Stimulated activated memory B cell treated with anti-CD40 and anti-IgM and Interleukin-4, amounts not matched to agents 10 μg/mL and 1 μg/mL and 100 μg/mL, for 72 hours (primary cell): ENCODE measurements around the gene FAM163A.
"Not testable (repeated sequence)": the region's sequence is repeated elsewhere in the genome, so short reads cannot be mapped to it uniquely, and the experiment has no call there.

Source experiments
- ATAC-seq: fragments of 150-1000 bp; cut with Tn5 transposase; 2 replicates; pipeline ENCODE4 v1.10.0; 2021
- H3K27ac Mint-ChIP-seq: one replicate; pipeline ENCODE4 v1.8.0; 2022; ENCODE audit warnings: mild to moderate bottlenecking, mixed read lengths
- H3K27me3 Mint-ChIP-seq: one replicate; pipeline ENCODE4 v1.8.0; 2022; ENCODE audit warnings: mixed read lengths
- H3K36me3 Mint-ChIP-seq: one replicate; pipeline ENCODE4 v1.8.0; 2022; ENCODE audit warnings: mixed read lengths
- H3K4me1 Mint-ChIP-seq: one replicate; pipeline ENCODE4 v1.8.0; 2022; ENCODE audit warnings: mixed read lengths
- H3K4me3 Mint-ChIP-seq: one replicate; pipeline ENCODE4 v1.8.0; 2022; ENCODE audit warnings: mild to moderate bottlenecking, moderate library complexity, mixed read lengths
- H3K9me3 Mint-ChIP-seq: one replicate; pipeline ENCODE4 v1.8.0; 2022; ENCODE audit warnings: mixed read lengths

FAM163A gene

GRCh38 chr1:179826626-179827280, 83.7 kb downstream of the FAM163A start:
- no peak for ATAC-seq
- Mint-ChIP-seq H3K4me3 (no peak overlapping the region), H3K27ac (no peak overlapping the region), H3K36me3 (no peaks in the 10 kb centered on the region), H3K4me1 (peaks cover 11% of the 10 kb centered on the region), H3K27me3 (peaks cover 48% of the 10 kb centered on the region), H3K9me3 (no peaks in the 10 kb centered on the region)

GRCh38 chr1:179828554-179829110, 85.5 kb downstream of the FAM163A start:
- H3K27ac Mint-ChIP-seq, result no peak overlapping the region
- no peaks in the 10 kb centered on the region for H3K9me3 Mint-ChIP-seq
- H3K27me3 Mint-ChIP-seq, result peaks cover 47% of the 10 kb centered on the region
- no peak overlapping the region for H3K4me3 Mint-ChIP-seq
- peaks cover 13% of the 10 kb centered on the region for H3K4me1 Mint-ChIP-seq
- no peak for ATAC-seq
- no peaks in the 10 kb centered on the region for H3K36me3 Mint-ChIP-seq

- H3K4me3 Mint-ChIP-seq, result no peak overlapping the region
- ATAC-seq, result no peak
- peaks cover 23% of the 10 kb centered on the region for H3K27me3 Mint-ChIP-seq
- peaks cover 13% of the 10 kb centered on the region for H3K4me1 Mint-ChIP-seq
- no peaks in the 10 kb centered on the region for H3K9me3 Mint-ChIP-seq
- no peak overlapping the region for H3K27ac Mint-ChIP-seq
- H3K36me3 Mint-ChIP-seq, result peaks cover 7% of the 10 kb centered on the region
These were observed 88.1 kb downstream of the FAM163A start for GRCh38 chr1:179831225-179831624.

- peaks cover 13% of the 10 kb centered on the region for H3K4me1 Mint-ChIP-seq
- ATAC-seq, result no peak
- no peak overlapping the region for H3K4me3 Mint-ChIP-seq
- H3K36me3 Mint-ChIP-seq, result peaks cover 8% of the 10 kb centered on the region
- H3K27ac Mint-ChIP-seq, result no peak overlapping the region
- H3K9me3 Mint-ChIP-seq, result no peaks in the 10 kb centered on the region
- peaks cover 14% of the 10 kb centered on the region for H3K27me3 Mint-ChIP-seq
These were observed 89.0 kb downstream of the FAM163A start for GRCh38 chr1:179831852-179832699.

GRCh38 chr1:179836686-179837445, 93.8 kb downstream of the FAM163A start:
- H3K27ac Mint-ChIP-seq, ATAC-seq, H3K27me3 Mint-ChIP-seq, H3K9me3 Mint-ChIP-seq, H3K4me3 Mint-ChIP-seq, H3K4me1 Mint-ChIP-seq: not testable (repeated sequence)
- peaks cover 22% of the 10 kb centered on the region for H3K36me3 Mint-ChIP-seq

- ATAC-seq, result no peak
- Mint-ChIP-seq H3K27me3 (no peaks in the 10 kb centered on the region), H3K27ac (no peak overlapping the region), H3K4me1 (no peaks in the 10 kb centered on the region), H3K4me3 (no peak overlapping the region), H3K36me3 (peaks cover 32% of the 10 kb centered on the region), H3K9me3 (no peaks in the 10 kb centered on the region)
These were observed 97.0 kb downstream of the FAM163A start for GRCh38 chr1:179840107-179840506.

GRCh38 chr1:179848233-179848632, 105.1 kb downstream of the FAM163A start:
- Mint-ChIP-seq H3K36me3 (peaks cover 54% of the 10 kb centered on the region), H3K9me3 (no peaks in the 10 kb centered on the region), H3K4me1 (no peaks in the 10 kb centered on the region), H3K4me3 (no peak overlapping the region), H3K27ac (no peak overlapping the region), H3K27me3 (no peaks in the 10 kb centered on the region)
- ATAC-seq, result no peak

GRCh38 chr1:179853102-179853501, 110.0 kb downstream of the FAM163A start:
- no peaks in the 10 kb centered on the region for H3K27me3 Mint-ChIP-seq
- ATAC-seq, result no peak

GRCh38 chr1:179855831-179856230, 112.7 kb downstream of the FAM163A start:
- not testable (repeated sequence) for H3K4me3 Mint-ChIP-seq, ATAC-seq, H3K27ac Mint-ChIP-seq, H3K9me3 Mint-ChIP-seq, H3K4me1 Mint-ChIP-seq, H3K27me3 Mint-ChIP-seq
- H3K36me3 Mint-ChIP-seq, result peaks cover 50% of the 10 kb centered on the region

More at GRCh38 chr1:179853102-179853501, 110.0 kb downstream of the FAM163A start:
- Mint-ChIP-seq H3K36me3 (peaks cover 59% of the 10 kb centered on the region), H3K9me3 (no peaks in the 10 kb centered on the region), H3K4me3 (no peak overlapping the region), H3K4me1 (no peaks in the 10 kb centered on the region), H3K27ac (no peak overlapping the region)

- peaks cover 48% of the 10 kb centered on the region for H3K36me3 Mint-ChIP-seq
- no peaks in the 10 kb centered on the region for H3K9me3 Mint-ChIP-seq
- no peak for ATAC-seq
- no peaks in the 10 kb centered on the region for H3K27me3 Mint-ChIP-seq
- H3K27ac Mint-ChIP-seq, result no peak overlapping the region
- no peak overlapping the region for H3K4me3 Mint-ChIP-seq
- H3K4me1 Mint-ChIP-seq, result no peaks in the 10 kb centered on the region
These were observed 113.2 kb downstream of the FAM163A start for GRCh38 chr1:179856296-179856695.

- no peak for ATAC-seq
- no peaks in the 10 kb centered on the region for H3K9me3 Mint-ChIP-seq
- no peaks in the 10 kb centered on the region for H3K4me1 Mint-ChIP-seq
- H3K36me3 Mint-ChIP-seq, result peaks cover 45% of the 10 kb centered on the region
- H3K27ac Mint-ChIP-seq, result no peak overlapping the region
- no peaks in the 10 kb centered on the region for H3K27me3 Mint-ChIP-seq
- H3K4me3 Mint-ChIP-seq, result no peak overlapping the region
These were observed 113.9 kb downstream of the FAM163A start for GRCh38 chr1:179857009-179857408.

GRCh38 chr1:179860652-179861051, 117.6 kb downstream of the FAM163A start:
- no peak overlapping the region for H3K4me3 Mint-ChIP-seq
- no peaks in the 10 kb centered on the region for H3K27me3 Mint-ChIP-seq
- peaks cover 38% of the 10 kb centered on the region for H3K36me3 Mint-ChIP-seq
- no peaks in the 10 kb centered on the region for H3K4me1 Mint-ChIP-seq
- H3K9me3 Mint-ChIP-seq, result no peaks in the 10 kb centered on the region
- H3K27ac Mint-ChIP-seq, result no peak overlapping the region
- no peak for ATAC-seq

GRCh38 chr1:179865377-179865776, 122.3 kb downstream of the FAM163A start:
- no peak for ATAC-seq
- no peaks in the 10 kb centered on the region for H3K9me3 Mint-ChIP-seq
- H3K27ac Mint-ChIP-seq, result no peak overlapping the region
- H3K4me1 Mint-ChIP-seq, result peaks cover 15% of the 10 kb centered on the region
- no peaks in the 10 kb centered on the region for H3K27me3 Mint-ChIP-seq
- H3K36me3 Mint-ChIP-seq, result peaks cover 29% of the 10 kb centered on the region
- H3K4me3 Mint-ChIP-seq, result no peak overlapping the region
